GM19438 (cell line): ENCODE data around the gene RSPO4.

ENCODE experiments used
- ATAC-seq: cut with Tn5 transposase; IDR thresholded peaks from one replicate; pipeline ENCODE4 v1.9.1; 2021; ENCODE audit warnings: low read depth; ENCODE audit not compliant: unreplicated experiment

Gene RSPO4

GRCh38 chr20:972256-972655 is 29.9 kb downstream of the RSPO4 start:
- no peak for ATAC-seq

DNA sequence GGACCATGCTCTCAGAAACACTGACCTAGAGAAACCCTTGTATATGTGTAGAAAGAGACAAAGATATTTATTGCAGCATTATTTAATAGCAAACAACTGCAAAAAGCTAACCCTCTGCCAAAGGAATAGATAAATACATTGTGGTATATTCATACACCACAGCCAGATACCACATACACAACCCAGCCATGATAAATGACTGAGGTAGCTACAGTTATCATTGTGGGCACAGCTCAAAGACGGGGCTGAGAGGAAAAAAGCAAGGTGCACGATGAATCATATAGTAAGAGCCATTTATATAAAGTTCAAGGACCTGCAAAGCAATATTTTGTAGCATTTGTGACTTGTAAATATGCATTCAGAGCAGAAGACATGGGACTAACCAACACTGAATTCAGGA is 30.8 kb downstream of the RSPO4 start:
- no peak for ATAC-seq

DNA sequence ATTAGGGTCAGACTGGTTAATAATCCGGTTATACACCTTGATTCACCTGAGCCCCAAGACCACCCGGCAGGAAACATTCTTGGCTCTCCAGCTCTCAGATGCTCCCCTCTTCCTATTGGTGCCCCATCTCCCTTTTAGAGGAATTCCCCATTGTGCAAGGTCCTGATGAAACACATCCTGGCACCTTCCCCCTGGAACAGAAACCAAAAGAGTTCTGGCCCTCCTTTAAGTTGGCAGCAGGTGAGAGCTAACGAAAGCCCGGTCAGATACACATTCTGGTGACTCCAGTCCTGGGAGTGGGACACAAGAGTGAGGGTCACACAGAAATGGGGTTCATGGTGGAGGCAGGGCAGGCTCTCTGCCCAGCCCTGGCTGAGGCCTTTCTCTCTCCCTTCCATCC is 32.2 kb downstream of the RSPO4 start:
- ATAC-seq: no peak

DNA sequence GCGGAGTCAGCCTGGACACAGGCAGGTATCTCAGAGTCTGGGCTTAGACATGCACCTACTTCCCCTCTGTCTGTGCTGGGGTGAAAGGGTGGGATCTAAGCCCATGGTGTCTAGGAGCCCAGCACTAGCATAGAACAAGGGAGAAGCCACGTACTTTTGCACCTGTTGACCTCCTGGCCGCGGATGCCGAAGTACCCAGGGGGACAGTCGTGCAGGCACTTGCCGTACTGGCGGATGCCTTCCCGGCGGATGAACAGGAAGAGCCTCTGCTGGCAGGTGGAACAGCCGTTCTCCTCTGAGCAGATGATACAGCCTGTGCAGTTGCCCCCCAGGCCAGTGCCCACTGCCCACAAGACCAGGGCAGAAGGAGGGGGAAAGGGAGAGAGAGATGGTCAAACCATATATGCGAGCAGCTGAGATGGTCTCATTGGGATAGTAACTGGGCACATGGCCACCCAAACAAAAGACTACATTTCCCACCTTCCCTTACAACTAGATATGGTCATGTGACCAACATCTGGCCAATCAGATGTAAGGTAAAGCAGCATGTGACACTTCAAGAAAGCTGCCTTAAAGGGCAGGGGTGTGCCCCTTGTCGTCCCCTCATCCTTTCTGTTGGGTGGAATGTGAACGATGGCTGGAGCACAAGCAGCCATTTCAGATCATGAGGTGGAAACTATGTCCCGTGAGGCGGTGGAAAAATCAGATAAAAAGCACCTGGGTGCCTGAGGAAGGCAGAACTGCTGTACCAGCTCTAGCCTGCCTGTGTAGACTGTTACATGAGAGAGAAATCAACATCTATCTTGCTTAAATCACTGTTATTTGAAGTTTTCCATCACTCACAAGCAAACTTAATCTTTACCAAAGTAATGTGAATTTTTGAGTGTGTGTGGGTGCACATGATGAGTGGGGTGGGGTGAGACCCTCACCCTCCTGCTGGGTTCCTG is 34.0 kb downstream of the RSPO4 start:
- ATAC-seq: no peak

GRCh38 chr20:965956-966355 is 36.2 kb downstream of the RSPO4 start:
- no peak for ATAC-seq

DNA sequence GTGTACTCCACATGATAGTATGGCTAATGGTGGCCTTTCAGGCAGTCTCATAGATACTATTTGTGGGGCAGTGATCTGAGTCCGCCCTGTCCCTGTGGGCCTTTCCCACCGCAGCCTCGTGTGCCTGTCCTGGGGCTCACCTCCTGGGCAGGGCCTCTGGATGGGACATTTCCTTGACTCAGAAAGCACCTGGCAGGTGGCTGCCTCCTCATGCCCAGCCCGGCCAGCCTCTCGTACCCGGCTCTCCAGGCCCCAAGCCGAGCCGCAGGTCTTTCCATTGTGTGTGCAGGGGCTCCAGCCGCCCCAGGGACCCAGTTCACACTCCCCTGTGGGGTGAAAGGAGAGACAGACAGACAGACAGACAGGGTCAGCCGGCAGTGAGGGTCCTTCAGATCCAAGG is 38.3 kb downstream of the RSPO4 start:
- ATAC-seq: no peak

DNA sequence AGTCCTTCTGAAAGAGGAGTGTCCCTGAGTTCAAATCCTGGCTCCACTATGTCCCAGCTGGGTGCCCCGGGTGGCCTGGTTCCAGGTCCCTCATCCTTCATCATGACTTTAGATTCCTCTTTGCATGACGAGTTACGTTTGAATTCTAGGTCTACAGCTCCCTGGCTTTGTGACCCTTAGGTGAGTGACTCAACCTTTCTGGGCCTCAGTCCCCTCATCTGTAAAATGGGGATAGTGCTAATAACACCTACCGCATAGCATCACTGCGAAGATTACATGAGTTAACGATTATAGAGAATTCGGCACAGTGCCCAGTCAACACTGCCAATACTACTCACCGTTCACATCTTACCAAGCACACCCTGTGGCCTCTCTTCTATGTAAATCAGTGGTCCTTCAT is 39.4 kb downstream of the RSPO4 start:
- ATAC-seq: no peak

DNA sequence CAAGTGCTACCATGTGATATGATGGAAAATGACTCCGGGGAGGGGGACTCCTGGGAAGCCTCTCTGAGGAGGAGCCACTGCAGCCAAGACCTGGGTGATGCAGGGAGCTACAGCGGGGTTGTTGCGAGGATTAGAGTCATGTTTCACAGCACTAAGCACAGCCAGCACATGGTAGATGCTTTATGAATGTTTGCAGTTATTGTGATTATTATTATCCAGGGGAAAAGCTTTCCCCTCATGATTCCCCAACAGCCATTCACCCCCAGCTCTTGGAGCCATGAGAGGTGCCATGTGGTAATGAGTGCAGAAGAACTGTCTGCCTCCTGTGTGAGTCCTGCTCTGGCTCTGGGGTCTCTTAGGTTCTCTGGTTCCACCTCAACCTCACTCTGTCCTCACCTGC is 39.9 kb downstream of the RSPO4 start:
- ATAC-seq: no peak

GRCh38 chr20:961768-962167 is 40.3 kb downstream of the RSPO4 start:
- no peak for ATAC-seq

DNA sequence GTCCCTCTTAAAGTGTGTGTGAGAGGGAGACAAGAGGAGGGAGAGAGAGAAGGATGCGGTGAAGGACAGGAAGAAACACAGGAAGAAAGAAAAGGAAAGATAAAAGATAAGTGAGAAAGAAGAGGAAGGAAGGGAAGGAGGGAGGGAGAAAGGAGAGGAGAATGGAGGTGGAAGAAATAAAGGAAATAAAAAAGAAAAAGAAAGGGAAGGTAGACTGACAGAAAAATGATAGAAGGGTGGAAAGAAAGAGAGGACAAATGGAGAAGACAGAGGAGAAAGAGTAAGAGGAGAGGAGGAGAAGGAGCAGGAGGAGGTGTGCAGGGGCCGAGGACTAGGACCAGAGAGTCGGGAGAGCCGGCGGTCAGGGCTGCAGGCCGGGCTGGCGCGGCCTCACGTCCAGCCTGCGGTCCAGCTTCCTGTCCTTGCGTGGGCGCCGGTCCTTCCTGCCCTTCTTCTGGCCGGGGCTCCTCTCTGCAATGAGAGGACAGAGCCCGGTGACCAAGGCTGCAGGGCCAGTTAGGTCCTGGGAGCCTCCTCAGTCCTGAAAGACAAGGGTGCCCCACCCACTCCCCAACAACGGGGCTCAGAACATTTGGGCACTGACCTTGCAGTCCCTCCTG is 42.0 kb downstream of the RSPO4 start:
- ATAC-seq: no peak

DNA sequence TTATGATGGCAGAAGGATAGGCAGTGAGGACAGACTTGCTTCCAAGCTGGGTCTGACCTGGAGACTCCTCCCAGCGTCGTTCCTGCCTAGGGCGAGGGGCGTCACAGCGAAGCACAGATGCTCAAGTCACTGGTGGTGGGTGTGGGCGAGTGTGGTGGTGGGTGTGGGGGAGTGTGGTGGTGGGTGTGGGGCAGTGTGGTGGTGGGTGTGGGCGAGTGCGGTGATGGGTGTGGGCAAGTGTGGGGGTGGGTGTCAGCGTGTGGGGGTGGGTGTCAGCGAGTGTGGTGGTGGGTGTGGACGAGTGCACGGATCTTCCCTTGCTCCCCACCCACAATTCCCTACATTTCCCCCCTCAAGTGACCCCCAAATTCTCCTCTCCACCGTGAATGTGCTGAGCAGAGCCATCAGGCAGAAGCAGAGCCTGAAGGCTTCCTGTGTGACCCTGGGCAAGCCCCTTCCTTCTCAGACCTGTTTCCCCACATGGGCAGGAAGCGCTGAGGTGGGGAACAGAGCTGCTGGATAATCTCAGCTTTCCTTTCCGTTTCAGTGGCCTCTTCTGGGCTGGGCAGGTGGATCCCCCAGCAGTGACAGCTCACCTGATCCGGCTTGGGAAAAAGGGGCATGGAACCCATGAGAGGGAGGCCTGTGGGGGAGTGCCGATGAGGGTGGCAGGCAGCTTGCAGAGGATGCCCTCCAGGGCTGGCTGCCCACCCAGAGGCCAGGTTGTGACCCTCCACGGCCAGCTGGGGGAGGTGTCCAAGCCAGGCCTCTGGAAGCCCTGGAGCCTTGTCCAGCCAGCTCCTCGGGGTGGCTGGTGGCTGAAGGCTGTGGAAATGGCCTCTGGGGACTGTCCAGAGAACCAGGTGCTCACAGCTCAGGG is 42.9 kb downstream of the RSPO4 start:
- ATAC-seq: no peak

DNA sequence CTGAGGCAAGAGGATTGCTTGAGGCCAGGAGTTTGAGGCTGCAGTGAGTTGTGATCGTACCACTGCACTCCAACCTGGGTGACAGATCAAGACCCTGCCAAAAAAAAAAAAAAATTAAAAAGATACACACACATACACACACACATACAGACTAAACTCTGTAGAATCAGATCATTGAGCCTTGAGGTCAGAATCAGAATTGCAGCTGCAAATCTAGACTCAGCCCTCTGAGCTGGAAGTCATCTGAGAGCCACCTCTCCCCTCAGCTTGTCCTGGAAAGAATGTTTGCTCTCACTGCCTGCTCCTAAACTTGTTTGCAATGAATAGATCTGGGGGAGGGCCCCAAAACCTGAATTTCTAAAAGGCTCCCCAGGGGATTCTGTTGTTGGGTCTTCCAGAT is 44.6 kb downstream of the RSPO4 start:
- ATAC-seq: no peak

- ATAC-seq: no peak
Observed at GRCh38 chr20:956330-956951, 45.7 kb downstream of the RSPO4 start.

- no peak for ATAC-seq
Observed at GRCh38 chr20:955656-956055, 46.5 kb downstream of the RSPO4 start.

- no peak for ATAC-seq
Observed at GRCh38 chr20:955111-955510, 47.0 kb downstream of the RSPO4 start.

- no peak for ATAC-seq
Observed at GRCh38 chr20:953742-954141, 48.4 kb downstream of the RSPO4 start.

- no peak for ATAC-seq
Observed at GRCh38 chr20:952196-952795, 49.8 kb downstream of the RSPO4 start.

GRCh38 chr20:951384-952169 is 50.5 kb downstream of the RSPO4 start:
- no peak for ATAC-seq

DNA sequence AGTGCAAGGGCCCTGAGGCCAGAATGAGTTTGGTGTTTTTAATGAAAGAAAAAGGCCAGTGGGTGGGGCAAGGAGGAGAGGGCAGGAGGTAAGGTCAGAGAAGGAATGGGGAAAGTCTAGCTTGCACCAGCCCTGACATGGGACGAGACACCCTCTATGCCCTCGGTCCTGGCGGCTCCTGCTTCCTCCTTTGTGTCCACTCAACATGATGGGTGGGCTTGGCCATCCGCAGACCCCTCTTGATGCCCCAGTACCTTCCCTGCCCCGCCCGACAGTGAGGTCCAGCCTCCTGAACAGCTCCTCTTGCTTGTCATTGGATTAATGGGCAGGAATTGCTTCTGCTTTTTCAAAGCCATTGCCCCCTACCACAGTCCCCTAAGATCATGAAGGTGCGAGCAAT is 52.4 kb downstream of the RSPO4 start:
- ATAC-seq: no peak

GRCh38 chr20:946826-947225 is 55.3 kb downstream of the RSPO4 start:
- no peak for ATAC-seq
